ENCODE results near the gene NFIA.

Gene NFIA

DNA sequence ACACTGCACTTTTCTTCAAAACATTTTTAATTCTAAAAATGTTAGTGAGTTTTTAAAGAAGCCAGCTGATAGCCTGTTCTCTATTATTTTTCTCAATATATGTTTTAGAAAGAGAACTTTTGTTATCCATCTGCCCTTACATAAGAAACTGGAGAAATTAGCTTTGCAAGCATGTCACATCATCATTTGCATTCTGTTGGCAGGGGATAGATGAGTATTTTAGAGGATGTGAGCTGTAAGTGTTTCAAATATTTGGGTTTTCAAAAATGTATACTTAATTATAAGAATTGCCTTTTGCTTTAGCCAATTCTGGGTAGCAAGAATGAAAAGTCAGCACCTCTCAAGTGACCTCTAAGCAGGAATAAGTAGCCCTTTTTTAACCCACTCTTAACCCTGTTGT lies 7.4 kb downstream of the NFIA start:
- TF ChIP-seq, protein P1, sequence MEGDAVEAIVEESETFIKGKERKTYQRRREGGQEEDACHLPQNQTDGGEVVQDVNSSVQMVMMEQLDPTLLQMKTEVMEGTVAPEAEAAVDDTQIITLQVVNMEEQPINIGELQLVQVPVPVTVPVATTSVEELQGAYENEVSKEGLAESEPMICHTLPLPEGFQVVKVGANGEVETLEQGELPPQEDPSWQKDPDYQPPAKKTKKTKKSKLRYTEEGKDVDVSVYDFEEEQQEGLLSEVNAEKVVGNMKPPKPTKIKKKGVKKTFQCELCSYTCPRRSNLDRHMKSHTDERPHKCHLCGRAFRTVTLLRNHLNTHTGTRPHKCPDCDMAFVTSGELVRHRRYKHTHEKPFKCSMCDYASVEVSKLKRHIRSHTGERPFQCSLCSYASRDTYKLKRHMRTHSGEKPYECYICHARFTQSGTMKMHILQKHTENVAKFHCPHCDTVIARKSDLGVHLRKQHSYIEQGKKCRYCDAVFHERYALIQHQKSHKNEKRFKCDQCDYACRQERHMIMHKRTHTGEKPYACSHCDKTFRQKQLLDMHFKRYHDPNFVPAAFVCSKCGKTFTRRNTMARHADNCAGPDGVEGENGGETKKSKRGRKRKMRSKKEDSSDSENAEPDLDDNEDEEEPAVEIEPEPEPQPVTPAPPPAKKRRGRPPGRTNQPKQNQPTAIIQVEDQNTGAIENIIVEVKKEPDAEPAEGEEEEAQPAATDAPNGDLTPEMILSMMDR (IDR thresholded peaks at IDR 0.05; ENCODE audit: low read depth, low read length): no peak
- DNase-seq (ENCODE audit: low read depth, low spot score): no peak
- in situ Hi-C loops (cut with HindIII; ENCODE audit: low sequenced_read_pairs): no loop called here
- no peak overlapping the region for H3K4me3 ChIP-seq (ENCODE audit: low read depth, low read length)

DNA sequence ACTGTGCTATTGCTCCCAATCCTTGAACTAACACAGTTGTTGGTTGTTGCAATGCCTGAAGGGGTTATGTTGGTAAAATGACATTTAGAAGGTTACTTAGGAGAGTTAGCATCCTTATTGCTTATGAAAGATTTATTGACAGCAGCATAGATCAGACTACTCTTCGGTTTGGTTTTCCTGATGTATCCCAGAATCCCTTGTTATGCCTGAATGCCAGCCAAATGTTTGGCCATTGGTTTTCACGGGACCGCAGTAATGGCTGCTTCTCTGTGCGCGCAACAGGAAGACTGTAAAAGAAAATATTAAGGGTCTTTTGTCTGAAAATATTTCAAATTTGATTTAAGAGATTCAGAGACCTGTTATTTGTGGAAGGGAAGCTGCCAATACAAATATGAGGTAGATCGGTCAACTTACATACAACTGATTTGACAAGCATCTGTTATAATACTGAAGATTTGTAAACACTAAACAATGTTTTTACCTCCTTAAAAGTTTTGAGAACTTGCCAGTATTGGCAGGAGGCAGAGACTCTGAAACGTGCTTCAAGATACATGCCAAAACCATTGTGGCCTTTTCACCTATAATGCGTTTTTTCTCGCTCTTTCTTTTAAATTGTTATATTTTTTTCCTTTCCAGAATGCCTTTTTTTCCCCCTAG lies 8.3 kb downstream of the NFIA start:
- no peak for DNase-seq (ENCODE audit: low read depth, low spot score)
- TF ChIP-seq, protein P1 (IDR thresholded peaks at IDR 0.05; ENCODE audit: low read depth, low read length): no peak
- H3K4me3 ChIP-seq (ENCODE audit: low read depth, low read length): no peak overlapping the region
- in situ Hi-C loops (cut with HindIII; ENCODE audit: low sequenced_read_pairs): no loop called here

DNA sequence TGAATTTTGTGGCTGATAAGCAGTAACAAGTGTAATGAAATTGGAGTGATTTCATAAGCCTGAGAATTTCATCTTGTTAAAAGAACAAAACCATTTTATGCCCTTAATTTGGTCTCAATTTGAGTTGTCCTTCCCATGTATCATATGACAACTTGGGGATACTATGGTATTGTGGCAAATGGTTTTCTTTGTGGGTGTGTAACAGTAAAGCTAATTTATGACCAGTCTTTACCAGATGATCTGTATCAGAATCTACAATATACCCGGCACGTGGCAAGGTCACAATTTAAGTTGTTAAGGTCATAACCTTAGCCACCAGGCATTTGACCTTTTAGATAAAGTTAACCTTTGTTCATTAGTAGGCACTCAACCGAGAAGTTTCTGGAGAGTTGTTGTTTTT lies 9.1 kb downstream of the NFIA start:
- in situ Hi-C loops (cut with HindIII; ENCODE audit: low sequenced_read_pairs): no loop called here
- TF ChIP-seq, protein P1 (IDR thresholded peaks at IDR 0.05; ENCODE audit: low read depth, low read length): no peak

DNA sequence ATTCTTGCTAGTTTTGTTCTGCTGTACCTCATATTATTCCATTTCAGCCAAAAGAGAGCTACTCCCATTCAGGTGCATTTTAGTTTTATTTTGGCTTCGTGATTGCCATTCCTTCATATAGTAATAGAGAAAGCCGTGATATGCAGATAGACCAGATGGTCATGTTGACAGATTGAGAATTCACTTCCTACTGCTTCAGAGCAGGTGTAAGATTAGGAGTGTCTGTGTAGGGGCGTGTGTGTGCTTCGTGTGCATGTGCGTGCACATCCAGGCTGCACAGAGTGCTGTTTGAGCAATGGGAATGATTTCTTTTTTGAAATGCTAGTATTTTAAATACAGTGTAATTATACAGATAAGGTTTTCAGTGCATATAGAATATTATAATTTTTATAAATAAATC lies 10.3 kb downstream of the NFIA start:
- DNase-seq (ENCODE audit: low read depth, low spot score): no peak
- TF ChIP-seq, protein P1 (IDR thresholded peaks at IDR 0.05; ENCODE audit: low read depth, low read length): no peak
- in situ Hi-C loops (cut with HindIII; ENCODE audit: low sequenced_read_pairs): no loop called here
- H3K4me3 ChIP-seq (ENCODE audit: low read depth, low read length): no peak overlapping the region

More for the DNA sequence above, 9.1 kb downstream of the NFIA start:
- no peak overlapping the region for H3K4me3 ChIP-seq (ENCODE audit: low read depth, low read length)
- no peak for DNase-seq (ENCODE audit: low read depth, low spot score)

DNA sequence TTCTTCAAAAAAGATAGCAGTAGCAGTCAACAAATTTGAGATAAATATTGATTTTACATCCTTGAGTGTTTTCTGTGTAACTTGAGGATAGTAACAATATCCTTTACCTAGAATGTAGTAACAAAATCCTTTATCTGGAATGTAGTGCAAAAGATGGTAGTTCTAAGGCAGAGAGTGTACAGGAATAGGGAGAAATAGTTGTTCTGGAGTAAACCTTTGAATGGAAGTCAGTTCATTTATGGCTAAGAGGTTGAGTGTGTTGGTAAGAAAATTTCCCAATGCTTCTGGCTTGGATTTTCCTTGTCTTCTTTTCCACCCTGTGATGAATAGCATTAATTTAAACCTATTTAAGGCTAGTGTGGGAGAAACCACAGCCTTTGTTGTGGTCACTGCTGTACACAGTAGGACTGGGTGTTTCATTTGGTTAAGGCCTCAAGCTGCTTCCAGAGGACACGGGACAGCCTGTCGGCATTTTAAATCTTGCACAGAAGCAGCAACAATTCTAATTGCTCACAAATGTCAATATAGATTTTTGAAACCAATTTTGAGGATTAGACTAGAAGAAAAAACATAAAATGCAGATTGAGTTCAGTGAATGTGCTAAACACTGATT lies 11.3 kb downstream of the NFIA start:
- DNase-seq (ENCODE audit: low read depth, low spot score): peak; percentile 68
- no peak overlapping the region for H3K4me3 ChIP-seq (ENCODE audit: low read depth, low read length)
- TF ChIP-seq, protein P1 (IDR thresholded peaks at IDR 0.05; ENCODE audit: low read depth, low read length): no peak
- in situ Hi-C loops (cut with HindIII; ENCODE audit: low sequenced_read_pairs): no loop called here

DNA sequence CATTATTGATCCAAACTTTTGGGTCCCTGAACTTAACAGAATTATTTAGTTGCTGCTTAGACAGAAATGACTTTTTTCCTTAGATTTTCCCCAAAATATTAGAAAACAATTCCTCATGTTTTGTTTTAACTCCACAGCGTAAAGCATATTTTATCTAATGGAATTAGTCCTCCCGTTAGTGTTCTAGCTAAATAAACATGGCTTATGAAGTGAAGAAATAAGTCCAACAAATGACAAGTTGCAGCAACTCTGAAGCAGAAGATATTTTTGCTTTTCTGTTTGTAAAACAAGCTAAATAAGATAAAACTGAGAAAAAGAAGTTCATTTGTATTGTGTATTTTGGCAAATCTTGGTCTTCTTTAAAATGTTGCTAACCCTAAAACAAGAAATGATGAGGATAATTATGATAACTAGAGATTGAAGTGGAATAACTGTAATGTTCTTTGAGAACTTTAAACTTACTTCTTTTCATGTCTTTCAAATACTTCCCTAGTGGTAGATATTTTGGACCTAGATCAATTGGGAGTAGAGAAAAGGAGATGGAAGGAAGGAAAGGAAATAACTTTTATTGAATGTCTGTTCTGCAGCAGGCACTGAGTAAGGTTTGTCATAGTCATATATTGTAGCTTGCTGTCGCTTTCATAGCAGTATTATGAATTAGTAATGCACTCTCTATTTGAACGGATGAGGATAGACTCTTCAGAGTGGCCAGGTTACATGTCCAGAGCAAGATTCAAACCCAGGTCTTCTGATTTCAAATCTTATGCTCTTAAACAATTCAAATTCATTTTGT lies 12.5 kb downstream of the NFIA start:
- no peak for DNase-seq (ENCODE audit: low read depth, low spot score)
- TF ChIP-seq, protein P1 (IDR thresholded peaks at IDR 0.05; ENCODE audit: low read depth, low read length): no peak
- no peak overlapping the region for H3K4me3 ChIP-seq (ENCODE audit: low read depth, low read length)
- in situ Hi-C loops (cut with HindIII; ENCODE audit: low sequenced_read_pairs): no loop called here

All from astrocyte of the spinal cord (primary cell).